ENCODE measurements around the gene GABARAP.

Gene GABARAP

GRCh38 chr17:7196651-7197401, 45.4 kb downstream of the GABARAP start:
- Histone ChIP-seq H3K79me2 (ENCODE audit: insufficient read depth, low read length) (no peaks in the 10 kb centered on the region), H3K4me1 (ENCODE audit: insufficient read depth, low read length, poor library complexity, severe bottlenecking) (no peaks in the 10 kb centered on the region), H4K20me1 (ENCODE audit: insufficient read depth, low read length, poor library complexity, severe bottlenecking) (no peaks in the 10 kb centered on the region), H3K9ac (ENCODE audit: low read depth, low read length, poor library complexity, severe bottlenecking) (no peak overlapping the region), H2AFZ (ENCODE audit: low read length) (no peak overlapping the region), H3K4me2 (ENCODE audit: low read depth, low read length, poor library complexity, severe bottlenecking) (no peak overlapping the region), H3F3A (ENCODE audit: low read depth) (no peaks in the 10 kb centered on the region), H3K4me3 (ENCODE audit: low read length, poor library complexity, severe bottlenecking) (no peak overlapping the region), H3K9me3 (ENCODE audit: insufficient read depth, low read depth, low read length) (no peaks in the 10 kb centered on the region), H3K9me2 (replicated peaks; ENCODE audit: low read depth, low read length) (no peaks in the 10 kb centered on the region), H3K27me3 (ENCODE audit: insufficient read depth, low read length, poor library complexity, severe bottlenecking) (no peaks in the 10 kb centered on the region), H3K36me3 (ENCODE audit: insufficient read depth, low read length) (peaks cover 39% of the 10 kb centered on the region; the same call in 1 of the 2 replicates)
- TF ChIP-seq EZH2phosphoT487 (IDR thresholded peaks at IDR 0.05; ENCODE audit: borderline replicate concordance) (no peak), CTCF (conservative IDR thresholded peaks at IDR 0.05; ENCODE audit: low read length) (no peak)

- H3K27me3 ChIP-seq (ENCODE audit: insufficient read depth, low read length, poor library complexity, severe bottlenecking): no peaks in the 10 kb centered on the region
- no peak overlapping the region for H2AFZ ChIP-seq (ENCODE audit: low read length)
- TF ChIP-seq EZH2phosphoT487 (IDR thresholded peaks at IDR 0.05; ENCODE audit: borderline replicate concordance) (no peak), CTCF (conservative IDR thresholded peaks at IDR 0.05; ENCODE audit: low read length) (no peak)
- H3K79me2 ChIP-seq (ENCODE audit: insufficient read depth, low read length): no peaks in the 10 kb centered on the region
- no peak overlapping the region for H3K4me2 ChIP-seq (ENCODE audit: low read depth, low read length, poor library complexity, severe bottlenecking)
- H3K9ac ChIP-seq (ENCODE audit: low read depth, low read length, poor library complexity, severe bottlenecking): no peak overlapping the region
- no peaks in the 10 kb centered on the region for H4K20me1 ChIP-seq (ENCODE audit: insufficient read depth, low read length, poor library complexity, severe bottlenecking)
- no peaks in the 10 kb centered on the region for H3K9me3 ChIP-seq (ENCODE audit: insufficient read depth, low read depth, low read length)
- peaks cover 32% of the 10 kb centered on the region; the same call in 1 of the 2 replicates for H3K36me3 ChIP-seq (ENCODE audit: insufficient read depth, low read length)
- H3F3A ChIP-seq (ENCODE audit: low read depth): no peaks in the 10 kb centered on the region
- H3K4me1 ChIP-seq (ENCODE audit: insufficient read depth, low read length, poor library complexity, severe bottlenecking): no peaks in the 10 kb centered on the region
- H3K9me2 ChIP-seq (replicated peaks; ENCODE audit: low read depth, low read length): no peaks in the 10 kb centered on the region
- no peak overlapping the region for H3K4me3 ChIP-seq (ENCODE audit: low read length, poor library complexity, severe bottlenecking)
Measured at GRCh38 chr17:7195971-7196370, 46.3 kb downstream of the GABARAP start.

- Histone ChIP-seq H3K36me3 (ENCODE audit: insufficient read depth, low read length) (peaks cover 31% of the 10 kb centered on the region; the same call in 1 of the 2 replicates), H4K20me1 (ENCODE audit: insufficient read depth, low read length, poor library complexity, severe bottlenecking) (no peaks in the 10 kb centered on the region), H3F3A (ENCODE audit: low read depth) (no peaks in the 10 kb centered on the region), H3K4me1 (ENCODE audit: insufficient read depth, low read length, poor library complexity, severe bottlenecking) (no peaks in the 10 kb centered on the region), H3K4me2 (ENCODE audit: low read depth, low read length, poor library complexity, severe bottlenecking) (no peak overlapping the region), H2AFZ (ENCODE audit: low read length) (no peak overlapping the region), H3K27me3 (ENCODE audit: insufficient read depth, low read length, poor library complexity, severe bottlenecking) (no peaks in the 10 kb centered on the region), H3K9me2 (replicated peaks; ENCODE audit: low read depth, low read length) (no peaks in the 10 kb centered on the region), H3K9me3 (ENCODE audit: insufficient read depth, low read depth, low read length) (no peaks in the 10 kb centered on the region), H3K9ac (ENCODE audit: low read depth, low read length, poor library complexity, severe bottlenecking) (no peak overlapping the region), H3K79me2 (ENCODE audit: insufficient read depth, low read length) (no peaks in the 10 kb centered on the region), H3K4me3 (ENCODE audit: low read length, poor library complexity, severe bottlenecking) (no peak overlapping the region)
- TF ChIP-seq CTCF (conservative IDR thresholded peaks at IDR 0.05; ENCODE audit: low read length) (no peak), EZH2phosphoT487 (IDR thresholded peaks at IDR 0.05; ENCODE audit: borderline replicate concordance) (no peak)
Measured at GRCh38 chr17:7192271-7192937, 49.8 kb downstream of the GABARAP start.
